Activated CD4-positive, alpha-beta memory T cell treated with anti-CD3 and anti-CD28 coated beads for 36 hours (primary cell): ENCODE measurements around the gene OBP2A. TPM values are rescaled to one million over a fixed set of nuclear protein-coding genes. Genes with fewer than 3 reads are reported as not detected.

ENCODE experiments used
- CTCF ChIA-PET: fragments of 350-600 bp; sonication (Branson Sonifier 250); formaldehyde crosslinking; loops from one replicate; lab custom pipeline; 2021; ENCODE audit warnings: antibody characterized with exemption, inconsistent platforms; lab: Charles Lee
- POLR2A ChIA-PET: fragments of 350-600 bp; sonication (Branson Sonifier 250); formaldehyde crosslinking; loops from one replicate; lab custom pipeline; 2021; ENCODE audit warnings: antibody characterized with exemption; lab: Charles Lee
- DNase-seq: peaks from one replicate; pipeline ENCODE4 v3.0.0-alpha.2; 2020
- H3K27ac Mint-ChIP-seq: one replicate; pipeline ENCODE4 v1.8.0; 2021; ENCODE audit warnings: mixed read lengths
- H3K27me3 Mint-ChIP-seq: one replicate; pipeline ENCODE4 v1.8.0; 2021; ENCODE audit warnings: mixed read lengths
- H3K36me3 Mint-ChIP-seq: one replicate; pipeline ENCODE4 v1.8.0; 2021; ENCODE audit warnings: mixed read lengths
- H3K4me1 Mint-ChIP-seq: one replicate; pipeline ENCODE4 v1.8.0; 2021; ENCODE audit warnings: low read depth, mixed read lengths
- H3K4me3 Mint-ChIP-seq: one replicate; pipeline ENCODE4 v1.8.0; 2021; ENCODE audit warnings: mild to moderate bottlenecking, mixed read lengths
- H3K9me3 Mint-ChIP-seq: one replicate; pipeline ENCODE4 v1.8.0; 2021; ENCODE audit warnings: mixed read lengths
- intact Hi-C: fragments of 100-400 bp; cut with micrococcal nuclease; formaldehyde crosslinking; loops from one replicate; pipeline ENCODE4 v1.15.1; 2023
- total RNA-seq, 2 experiments: library from RNA; stranded (reverse); gene quantifications; one replicate each; pipeline ENCODE4 v1.2.3, GENCODE V29; 2021

Gene OBP2A
- total RNA-seq, 2 experiments from 2014 or later, result not detected

DNA sequence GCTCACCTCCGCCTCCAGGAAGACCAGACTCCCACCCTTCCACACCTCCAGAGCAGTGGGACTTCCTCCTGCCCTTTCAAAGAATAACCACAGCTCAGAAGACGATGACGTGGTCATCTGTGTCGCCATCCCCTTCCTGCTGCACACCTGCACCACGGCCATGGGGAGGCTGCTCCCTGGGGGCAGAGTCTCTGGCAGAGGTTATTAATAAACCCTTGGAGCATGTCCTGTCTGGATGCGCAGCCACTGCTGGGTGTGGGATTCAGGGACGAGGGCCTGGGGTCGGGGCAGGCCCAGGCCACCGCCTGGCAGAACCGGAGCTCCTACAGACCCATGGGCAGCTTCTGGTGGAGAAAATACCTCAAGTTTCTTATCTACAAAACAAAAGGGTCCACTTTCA lies 20.6 kb downstream of the OBP2A start:
- DNase-seq, result no peak
- intact Hi-C loops, result no loop called here
- peaks cover 7% of the 10 kb centered on the region for H3K9me3 Mint-ChIP-seq
- H3K4me3 Mint-ChIP-seq, result no peak overlapping the region
- H3K27me3 Mint-ChIP-seq, result peaks cover 6% of the 10 kb centered on the region
- H3K36me3 Mint-ChIP-seq, result no peaks in the 10 kb centered on the region
- ChIA-PET POLR2A (no interaction called here), CTCF (interaction anchor here (0.6 kb wide), 1 partner anchor 35 kb away, joined by 4 read pairs; no protein-coding TSS in a partner anchor)
- H3K27ac Mint-ChIP-seq, result no peak overlapping the region
- no peaks in the 10 kb centered on the region for H3K4me1 Mint-ChIP-seq

DNA sequence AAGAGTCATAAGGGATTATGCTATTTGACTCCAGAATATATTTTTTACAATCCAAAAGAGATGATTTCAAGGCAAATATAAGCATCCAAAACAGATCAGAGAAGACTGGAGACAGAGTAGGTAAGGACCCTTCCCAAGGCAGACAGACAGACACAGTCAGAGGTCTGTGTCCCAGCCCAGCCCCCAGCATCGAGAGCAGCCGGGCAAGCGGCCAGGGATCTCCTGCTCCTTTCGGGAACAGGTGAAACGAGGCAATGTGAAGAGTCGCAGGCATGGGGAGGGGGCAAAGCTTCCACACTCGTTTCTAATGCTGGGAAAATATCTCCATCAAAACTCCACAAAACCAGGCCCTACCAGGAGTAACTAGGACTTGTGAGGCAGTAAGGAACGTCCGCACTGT lies 21.4 kb downstream of the OBP2A start:
- intact Hi-C loops, result no loop called here
- H3K27ac Mint-ChIP-seq, result no peak overlapping the region
- no peak for DNase-seq
- peaks cover 5% of the 10 kb centered on the region for H3K27me3 Mint-ChIP-seq
- POLR2A ChIA-PET, result no interaction called here
- H3K36me3 Mint-ChIP-seq, result no peaks in the 10 kb centered on the region
- no peak overlapping the region for H3K4me3 Mint-ChIP-seq
- H3K4me1 Mint-ChIP-seq, result no peaks in the 10 kb centered on the region
- peaks cover 7% of the 10 kb centered on the region for H3K9me3 Mint-ChIP-seq
- CTCF ChIA-PET, result no interaction called here

DNA sequence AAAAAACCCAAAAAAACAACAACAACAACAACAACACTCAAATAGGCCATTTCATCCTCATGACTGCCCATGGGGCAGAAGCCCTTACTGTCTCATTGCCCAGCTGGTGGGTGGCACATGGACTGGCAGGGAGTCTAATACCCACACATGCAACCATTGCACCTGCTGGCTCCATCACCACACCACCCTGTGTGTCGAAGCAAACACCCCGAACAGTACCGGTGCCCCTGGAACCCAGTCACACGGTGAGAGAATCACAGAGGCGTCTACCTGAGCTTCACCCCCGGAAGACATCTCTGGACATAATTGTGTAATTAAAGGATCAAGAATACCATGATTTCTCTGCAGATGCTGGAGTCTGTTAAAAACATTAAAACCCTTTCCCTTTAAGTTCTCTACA lies 22.1 kb downstream of the OBP2A start:
- DNase-seq, result no peak
- Mint-ChIP-seq H3K27ac (no peak overlapping the region), H3K36me3 (no peaks in the 10 kb centered on the region), H3K4me3 (no peak overlapping the region), H3K4me1 (no peaks in the 10 kb centered on the region), H3K9me3 (peaks cover 7% of the 10 kb centered on the region), H3K27me3 (peaks cover 5% of the 10 kb centered on the region)
- intact Hi-C loops, result no loop called here
- ChIA-PET POLR2A (no interaction called here), CTCF (no interaction called here)

DNA sequence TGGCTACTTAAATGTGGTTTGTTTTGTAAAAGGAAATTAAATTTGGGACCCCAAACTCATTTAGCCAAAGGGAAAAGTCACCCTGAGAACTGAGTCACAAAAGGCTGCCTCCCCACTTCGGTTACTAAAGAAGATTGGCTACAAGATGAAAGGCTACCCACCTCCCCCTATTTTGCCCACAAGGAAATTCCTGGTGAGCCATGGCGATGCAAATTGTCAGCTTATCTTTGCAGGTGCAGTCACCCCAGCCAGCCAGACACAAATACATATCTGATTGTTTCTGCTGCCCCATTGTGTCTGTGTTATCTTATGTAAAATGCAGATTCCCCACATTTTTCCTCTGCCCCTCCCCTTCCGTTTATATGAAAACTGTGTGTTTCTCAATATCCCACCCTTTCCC lies 24.5 kb downstream of the OBP2A start:
- H3K27me3 Mint-ChIP-seq, result peaks cover 6% of the 10 kb centered on the region
- no peaks in the 10 kb centered on the region for H3K4me1 Mint-ChIP-seq
- POLR2A ChIA-PET, result no interaction called here
- no peak for DNase-seq
- CTCF ChIA-PET, result interaction anchor here (0.7 kb wide), 1 partner anchor 31 kb away, joined by 3 read pairs; no protein-coding TSS in a partner anchor
- peaks cover 7% of the 10 kb centered on the region for H3K9me3 Mint-ChIP-seq
- H3K36me3 Mint-ChIP-seq, result no peaks in the 10 kb centered on the region
- H3K27ac Mint-ChIP-seq, result no peak overlapping the region
- H3K4me3 Mint-ChIP-seq, result no peak overlapping the region
- intact Hi-C loops, result no loop called here

DNA sequence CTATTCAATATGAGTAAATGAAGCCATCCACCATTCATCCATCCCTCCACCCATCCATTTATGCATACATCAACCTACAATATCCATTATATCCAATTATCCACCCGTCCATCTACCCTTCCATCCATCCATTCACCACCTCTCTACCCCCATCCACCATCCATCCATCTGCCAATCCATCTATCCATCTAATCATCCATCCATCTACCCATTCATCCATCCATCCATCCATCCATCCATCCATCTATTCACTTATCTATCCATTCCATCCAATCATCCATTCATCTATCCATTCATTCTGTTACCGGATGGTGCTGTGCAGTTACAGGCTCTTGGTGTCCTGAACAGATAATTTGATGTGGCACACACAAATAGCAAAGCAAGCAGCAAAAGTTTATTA lies 26.3 kb downstream of the OBP2A start:
- peaks cover 4% of the 10 kb centered on the region for H3K27me3 Mint-ChIP-seq
- no peaks in the 10 kb centered on the region for H3K4me1 Mint-ChIP-seq
- ChIA-PET POLR2A (no interaction called here), CTCF (no interaction called here)
- no peak overlapping the region for H3K4me3 Mint-ChIP-seq
- H3K36me3 Mint-ChIP-seq, result no peaks in the 10 kb centered on the region
- no peak overlapping the region for H3K27ac Mint-ChIP-seq
- peaks cover 7% of the 10 kb centered on the region for H3K9me3 Mint-ChIP-seq
- intact Hi-C loops, result no loop called here
- DNase-seq, result no peak

DNA sequence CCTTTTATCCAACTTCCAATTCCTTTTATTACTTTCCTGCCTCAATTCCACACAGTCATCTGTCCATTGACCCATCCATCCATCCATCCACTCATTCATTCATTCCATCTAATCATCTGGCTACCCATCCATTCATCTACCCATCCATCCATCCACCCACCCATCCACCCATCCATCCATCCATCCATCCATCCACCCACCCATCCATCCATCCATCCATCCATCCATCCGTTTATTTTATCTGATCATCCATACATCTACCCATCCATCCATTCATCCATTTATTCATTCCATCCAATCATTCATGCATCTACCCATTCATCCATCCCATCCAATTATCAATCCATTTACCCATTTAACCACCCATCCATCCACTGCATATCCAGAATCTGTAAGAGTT lies 27.2 kb downstream of the OBP2A start:
- DNase-seq, result no peak
- CTCF ChIA-PET, result no interaction called here
- no peak overlapping the region for H3K4me3 Mint-ChIP-seq
- no peaks in the 10 kb centered on the region for H3K36me3 Mint-ChIP-seq
- H3K4me1 Mint-ChIP-seq, result no peaks in the 10 kb centered on the region
- H3K9me3 Mint-ChIP-seq, result peaks cover 7% of the 10 kb centered on the region
- POLR2A ChIA-PET, result no interaction called here
- intact Hi-C loops, result no loop called here
- no peak overlapping the region for H3K27ac Mint-ChIP-seq
- H3K27me3 Mint-ChIP-seq, result peaks cover 4% of the 10 kb centered on the region

DNA sequence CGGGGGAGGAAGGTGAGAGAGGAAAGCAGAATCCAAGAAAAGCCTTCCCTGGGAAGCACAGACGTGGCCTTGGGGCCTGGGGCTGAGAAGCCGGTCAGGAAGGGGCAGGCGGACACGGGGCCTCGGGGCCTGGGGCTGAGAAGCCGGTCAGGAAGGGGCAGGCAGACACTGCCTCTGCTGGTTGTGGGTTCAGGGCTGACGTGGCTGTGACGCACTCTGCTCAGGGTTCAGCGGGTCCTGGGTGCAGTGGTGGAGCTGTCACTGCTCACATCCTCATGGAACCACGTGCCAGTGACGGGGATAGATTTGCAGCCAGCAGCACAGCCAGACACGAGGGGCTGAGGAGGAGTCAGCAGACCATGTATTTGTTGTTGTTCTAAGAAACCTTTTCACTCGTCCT lies 28.4 kb downstream of the OBP2A start:
- Mint-ChIP-seq H3K27me3 (peaks cover 3% of the 10 kb centered on the region), H3K27ac (no peak overlapping the region), H3K36me3 (no peaks in the 10 kb centered on the region), H3K9me3 (peaks cover 2% of the 10 kb centered on the region), H3K4me1 (no peaks in the 10 kb centered on the region), H3K4me3 (no peak overlapping the region)
- ChIA-PET POLR2A (no interaction called here), CTCF (interaction anchor here (0.7 kb wide), 1 partner anchor 63 kb away, joined by 3 read pairs; no protein-coding TSS in a partner anchor)
- intact Hi-C loops, result no loop called here
- no peak for DNase-seq

DNA sequence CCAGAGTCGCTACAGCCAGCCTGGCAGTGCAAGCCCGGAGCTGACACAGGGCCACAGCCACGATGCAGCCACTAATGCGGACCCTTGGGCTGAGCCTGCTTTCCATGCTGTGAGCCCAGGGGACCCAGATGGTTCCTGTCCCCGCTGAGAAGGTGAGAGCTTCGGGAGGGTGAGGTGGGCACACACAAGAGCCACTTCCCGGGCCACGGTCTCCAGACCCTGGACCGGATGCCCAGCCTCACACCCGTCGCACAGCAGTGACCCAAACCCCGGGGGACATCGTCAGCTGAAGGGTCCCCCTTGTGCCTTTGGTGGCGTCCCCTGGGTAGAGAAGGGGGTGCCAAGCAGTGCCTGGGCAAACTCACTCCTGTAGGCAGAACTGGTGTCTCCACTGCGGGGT lies 29.0 kb downstream of the OBP2A start:
- intact Hi-C loops, result no loop called here
- H3K4me3 Mint-ChIP-seq, result no peak overlapping the region
- H3K9me3 Mint-ChIP-seq, result no peaks in the 10 kb centered on the region
- H3K27ac Mint-ChIP-seq, result no peak overlapping the region
- ChIA-PET CTCF (no interaction called here), POLR2A (no interaction called here)
- no peak for DNase-seq
- H3K4me1 Mint-ChIP-seq, result no peaks in the 10 kb centered on the region
- H3K27me3 Mint-ChIP-seq, result peaks cover 2% of the 10 kb centered on the region
- H3K36me3 Mint-ChIP-seq, result no peaks in the 10 kb centered on the region

- no peak for DNase-seq
- ChIA-PET CTCF (no interaction called here), POLR2A (no interaction called here)
- peaks cover 2% of the 10 kb centered on the region for H3K27me3 Mint-ChIP-seq
- intact Hi-C loops, result no loop called here
- H3K4me3 Mint-ChIP-seq, result no peak overlapping the region
- H3K36me3 Mint-ChIP-seq, result no peaks in the 10 kb centered on the region
- H3K4me1 Mint-ChIP-seq, result no peaks in the 10 kb centered on the region
- no peaks in the 10 kb centered on the region for H3K9me3 Mint-ChIP-seq
- no peak overlapping the region for H3K27ac Mint-ChIP-seq
Measured at GRCh38 chr9:135575995-135576631, 30.2 kb downstream of the OBP2A start.

DNA sequence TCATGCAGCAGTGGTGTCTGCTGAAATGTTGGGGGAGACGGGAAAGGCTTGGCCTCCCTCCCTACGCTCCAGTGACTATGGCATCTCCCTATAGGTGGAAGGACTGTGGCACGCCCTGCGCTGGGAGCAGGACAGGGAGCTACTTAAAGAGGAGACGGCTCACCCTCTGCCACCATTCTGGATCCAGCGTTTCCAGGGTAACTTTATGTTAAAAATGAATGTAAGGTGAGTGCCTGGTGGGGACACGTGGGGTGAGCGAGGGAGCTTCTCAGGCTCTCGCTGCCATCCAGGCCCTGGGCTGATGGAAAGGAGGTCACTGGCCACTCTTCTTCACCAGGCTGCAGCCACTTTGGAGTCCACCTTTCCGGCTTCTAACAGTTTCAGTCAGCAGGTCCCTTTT lies 31.3 kb downstream of the OBP2A start:
- ChIA-PET CTCF (no interaction called here), POLR2A (no interaction called here)
- H3K9me3 Mint-ChIP-seq, result no peaks in the 10 kb centered on the region
- H3K4me3 Mint-ChIP-seq, result no peak overlapping the region
- intact Hi-C loops, result no loop called here
- no peaks in the 10 kb centered on the region for H3K4me1 Mint-ChIP-seq
- no peak for DNase-seq
- H3K27ac Mint-ChIP-seq, result no peak overlapping the region
- no peaks in the 10 kb centered on the region for H3K36me3 Mint-ChIP-seq
- peaks cover 2% of the 10 kb centered on the region for H3K27me3 Mint-ChIP-seq

- intact Hi-C loops, result no loop called here
- Mint-ChIP-seq H3K27ac (no peak overlapping the region), H3K36me3 (no peaks in the 10 kb centered on the region), H3K27me3 (peaks cover 2% of the 10 kb centered on the region), H3K4me1 (no peaks in the 10 kb centered on the region), H3K4me3 (no peak overlapping the region), H3K9me3 (no peaks in the 10 kb centered on the region)
- DNase-seq, result no peak
- CTCF ChIA-PET, result no interaction called here
- POLR2A ChIA-PET, result no interaction called here
Measured at GRCh38 chr9:135579356-135579755, 33.4 kb downstream of the OBP2A start.

DNA sequence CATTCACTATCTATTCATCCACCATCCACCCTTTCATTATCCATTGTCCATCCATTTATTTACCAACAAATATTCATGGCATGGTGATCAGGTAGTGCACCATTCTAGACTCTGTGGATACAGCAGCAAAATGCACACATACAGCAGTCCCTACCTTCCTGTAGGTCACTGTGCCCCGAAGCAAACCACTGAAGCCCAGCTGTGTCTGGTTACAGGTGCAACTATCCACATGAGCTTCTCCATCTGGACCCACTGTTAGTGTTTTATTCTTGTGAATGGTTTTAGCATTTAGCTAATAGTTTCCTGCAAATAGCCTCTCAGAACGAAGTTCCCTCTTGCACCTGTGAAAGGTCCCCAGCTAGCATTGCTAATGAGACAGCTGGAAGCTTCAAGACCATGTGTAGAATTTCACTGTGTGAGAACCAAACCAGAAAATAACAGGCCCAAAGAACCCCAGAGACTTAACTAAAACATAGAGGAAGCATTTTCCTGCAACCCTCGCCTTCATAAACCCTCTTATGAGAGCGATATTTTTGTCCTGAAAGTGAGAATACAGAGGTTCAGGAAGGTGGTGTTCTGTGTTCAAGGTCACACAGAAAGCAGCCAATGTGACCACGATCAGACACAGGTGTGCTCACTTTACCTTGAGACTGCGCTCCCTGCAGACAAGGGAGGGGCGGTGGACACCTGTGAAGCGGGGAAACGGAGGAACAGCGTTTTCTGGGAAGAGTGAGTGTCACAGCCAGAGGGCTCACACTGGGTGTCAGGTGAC lies 34.1 kb downstream of the OBP2A start:
- intact Hi-C loops, result no loop called here
- no peaks in the 10 kb centered on the region for H3K36me3 Mint-ChIP-seq
- no peaks in the 10 kb centered on the region for H3K27me3 Mint-ChIP-seq
- H3K9me3 Mint-ChIP-seq, result no peaks in the 10 kb centered on the region
- POLR2A ChIA-PET, result no interaction called here
- no peak for DNase-seq
- no peak overlapping the region for H3K27ac Mint-ChIP-seq
- H3K4me3 Mint-ChIP-seq, result no peak overlapping the region
- H3K4me1 Mint-ChIP-seq, result no peaks in the 10 kb centered on the region
- CTCF ChIA-PET, result no interaction called here
